Mesenteric fat pad (tissue), 1 donor: ENCODE data around the gene PDE6D. TPM values are rescaled to one million over a fixed set of nuclear protein-coding genes. Genes with fewer than 3 reads are reported as not detected.

Experiments
- DNase-seq: peaks from one replicate; pipeline ENCODE4 v3.0.0-alpha.2; 2020; ENCODE audit warnings: low spot score
- long read RNA-seq: library from polyadenylated mRNA; unstranded; transcript quantifications from one replicate; pipeline ENCODE4 v2.0.0, GENCODE V29; 2020
- total RNA-seq: library from RNA; stranded (reverse); fragmentation: NEBNext Ultra II Directional; extraction: Animal tissue kit (Norgen Biotek cat#: 25700); gene quantifications from one replicate; pipeline ENCODE4 v1.2.1, GENCODE V29; 2021
- donor health status: DM: yes; HTN: yes; CAD: no.

PDE6D gene
- 21.8 TPM for total RNA-seq
- long read RNA-seq, transcript PDE6D-201 (5 exons, 1,175 nt): major isoform, 25 of 29 reads
- long read RNA-seq, partial matches to known transcripts: 2 of 29 reads
- long read RNA-seq, other reads (novel, unspliced or antisense): 1 of 29 reads

DNA sequence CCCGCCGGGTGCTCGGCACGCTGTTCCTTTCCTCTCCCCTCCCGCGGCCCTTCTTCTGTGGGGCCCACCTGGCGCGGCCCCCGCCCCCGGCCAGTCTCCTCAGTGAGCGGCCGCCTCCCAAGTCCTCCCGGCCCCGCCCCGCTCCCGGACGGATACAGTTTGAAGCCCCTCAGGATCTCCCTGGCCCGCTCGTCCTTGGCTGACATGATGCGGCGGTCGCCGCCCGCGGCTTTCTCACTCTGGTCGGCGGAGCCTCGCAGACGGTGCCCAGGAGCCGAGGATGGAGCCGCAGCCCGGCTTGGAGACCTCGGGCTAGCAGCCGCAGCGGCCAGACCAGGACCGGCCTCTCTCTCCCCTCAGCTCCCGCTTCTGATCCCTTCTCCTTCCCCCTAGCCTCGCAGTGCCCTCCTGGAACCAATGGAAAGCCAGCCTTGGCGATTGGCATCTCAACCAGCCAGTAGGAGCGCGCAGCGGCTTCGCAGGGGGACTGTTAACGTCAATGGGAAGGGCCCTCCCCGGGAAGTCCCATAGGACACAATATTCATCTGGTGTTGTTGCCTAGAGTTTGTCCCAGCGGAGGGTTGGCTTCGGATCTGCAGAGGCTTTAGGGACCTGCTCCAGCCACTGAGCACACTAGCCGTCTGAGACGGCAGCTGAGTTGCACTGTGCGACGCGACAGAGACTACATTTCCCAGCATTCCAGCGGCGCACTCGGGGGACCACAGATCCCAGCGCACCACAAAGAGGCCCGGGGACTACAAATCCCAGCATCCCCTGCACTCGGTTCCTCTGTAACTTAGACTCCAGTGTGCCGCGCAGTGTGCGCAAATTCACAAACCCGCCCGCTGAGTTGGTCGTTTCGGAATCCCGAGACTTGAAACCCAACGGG lies at the start of gene PDE6D:
Gene PDE6D, minus strand, starts transcription at position 374 of the 889 bp plus-strand sequence. Its CDS starts 168 bp downstream, at position 206.
- peak; percentile 97 for DNase-seq

DNA sequence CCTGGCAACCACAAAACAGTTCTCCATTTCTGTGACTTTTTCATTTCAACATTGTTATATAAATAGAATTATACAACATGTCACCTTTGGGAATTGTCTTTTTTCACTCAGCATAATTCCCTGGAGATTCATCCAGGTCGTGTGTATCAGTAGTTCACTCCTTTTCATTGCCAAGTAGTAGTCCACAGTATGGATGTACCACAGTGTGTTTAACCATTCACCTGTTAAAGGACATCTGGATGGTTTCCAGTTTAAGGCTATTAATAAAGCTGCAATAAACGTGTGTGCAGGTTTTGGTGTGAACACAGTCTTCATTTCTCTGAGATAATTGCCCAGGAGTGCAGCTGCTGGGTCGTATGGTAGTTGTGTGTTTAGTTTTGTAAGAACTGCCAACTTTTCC lies 40.8 kb upstream of the PDE6D start:
- DNase-seq: no peak

DNA sequence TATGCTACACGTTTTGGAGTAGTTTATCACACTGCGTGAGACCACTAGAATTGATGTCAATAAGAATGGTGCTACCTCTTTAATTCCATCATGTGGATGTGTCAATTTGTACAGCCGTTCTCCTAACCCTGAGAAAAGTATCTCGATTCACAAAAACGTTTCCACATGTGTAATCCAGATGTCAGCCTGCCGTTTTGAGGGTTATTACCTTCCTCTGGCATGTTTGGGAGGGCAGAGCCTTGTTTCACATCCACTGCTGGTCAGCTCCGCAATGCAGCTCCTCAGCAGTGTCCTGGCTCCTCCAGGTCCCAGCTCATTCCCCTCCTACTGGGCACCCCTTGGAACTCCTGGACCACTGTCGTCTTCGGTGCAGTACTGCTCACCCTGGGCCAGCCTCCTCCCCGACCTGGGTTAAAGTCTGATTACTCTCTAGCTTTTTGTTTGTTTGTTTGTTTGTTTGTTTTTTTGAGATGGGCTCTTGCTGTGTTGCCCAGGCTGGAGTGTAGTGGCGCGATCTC lies 39.8 kb upstream of the PDE6D start:
- DNase-seq: no peak

DNA sequence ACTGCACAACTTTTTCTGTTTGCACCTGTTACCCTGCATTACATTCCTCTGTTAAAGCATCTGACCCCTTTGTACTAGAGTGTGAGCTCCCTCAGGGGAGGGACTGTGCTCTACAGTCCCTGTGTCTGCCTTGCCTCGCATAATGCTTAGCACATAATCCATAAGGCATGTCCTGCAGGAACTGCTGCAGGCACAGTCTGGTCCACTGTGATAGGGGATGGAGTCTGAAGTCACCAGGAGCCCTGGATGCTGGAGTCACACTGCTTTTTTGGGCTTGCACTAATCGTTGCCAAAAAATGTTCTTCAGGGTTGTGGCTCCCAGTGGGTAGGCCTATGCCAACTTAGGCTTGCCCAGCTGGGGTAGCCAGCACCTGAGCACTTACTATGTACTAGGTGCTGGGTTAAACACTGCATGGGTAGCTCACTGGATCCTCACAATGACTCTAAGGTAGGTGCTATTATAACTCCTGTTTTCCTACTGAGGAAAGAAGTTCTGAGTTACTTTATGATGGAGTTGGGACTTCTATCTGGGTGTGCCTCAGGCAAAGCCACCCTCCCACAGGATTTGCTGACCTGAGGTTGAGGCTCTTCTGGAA lies 38.5 kb upstream of the PDE6D start:
- DNase-seq: no peak

DNA sequence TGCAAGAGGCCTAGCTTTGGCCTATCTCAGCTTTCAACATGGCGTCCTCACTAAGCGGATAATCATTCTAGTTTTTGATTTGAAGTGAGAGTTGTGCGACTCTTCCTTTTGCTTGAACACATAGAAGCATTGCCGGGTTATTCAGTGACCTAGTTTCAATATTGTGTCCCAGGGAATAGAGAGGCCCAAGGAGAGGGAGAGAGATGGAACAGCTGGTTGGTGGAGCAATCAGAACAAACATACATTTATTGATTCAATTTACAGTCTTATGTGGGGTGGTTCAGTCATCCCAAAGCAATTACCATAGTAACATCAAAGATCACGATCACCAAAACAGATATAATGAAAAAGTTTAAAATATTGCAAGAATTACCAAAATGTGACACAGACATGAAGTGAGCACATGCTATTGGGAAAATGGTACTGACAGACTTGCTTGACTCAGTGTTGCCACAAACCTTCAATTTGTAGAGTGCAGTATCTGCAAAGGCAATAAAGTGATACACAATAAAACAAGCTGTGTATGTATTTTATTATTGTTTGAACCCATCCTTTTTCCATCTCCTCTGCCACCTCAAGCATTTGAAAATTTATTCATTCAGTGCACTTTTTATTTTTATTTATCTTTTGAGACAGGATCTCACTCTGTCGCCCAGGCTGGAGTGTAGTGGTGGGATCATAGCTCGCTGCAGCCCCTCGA lies 35.4 kb upstream of the PDE6D start:
- no peak for DNase-seq

DNA sequence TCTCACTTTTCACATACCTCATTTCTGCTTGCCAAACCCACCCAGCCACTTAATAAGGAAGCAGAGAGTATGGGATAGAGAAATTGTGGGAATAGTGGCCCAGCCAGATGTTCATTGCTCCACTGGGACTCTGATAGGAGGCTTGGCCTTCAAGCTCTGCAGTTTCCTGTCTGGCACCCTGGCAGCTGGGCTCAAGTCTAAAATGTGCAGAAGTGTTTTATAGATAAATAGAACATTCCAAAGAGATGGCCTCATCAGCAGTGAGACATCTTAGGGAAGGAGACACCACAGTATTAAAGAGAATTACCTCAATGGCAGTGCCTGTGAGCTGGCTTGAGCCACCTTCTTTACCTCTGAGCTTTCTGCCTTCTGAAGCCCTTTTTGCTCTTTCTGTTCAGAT lies 29.8 kb upstream of the PDE6D start:
- no peak for DNase-seq

DNA sequence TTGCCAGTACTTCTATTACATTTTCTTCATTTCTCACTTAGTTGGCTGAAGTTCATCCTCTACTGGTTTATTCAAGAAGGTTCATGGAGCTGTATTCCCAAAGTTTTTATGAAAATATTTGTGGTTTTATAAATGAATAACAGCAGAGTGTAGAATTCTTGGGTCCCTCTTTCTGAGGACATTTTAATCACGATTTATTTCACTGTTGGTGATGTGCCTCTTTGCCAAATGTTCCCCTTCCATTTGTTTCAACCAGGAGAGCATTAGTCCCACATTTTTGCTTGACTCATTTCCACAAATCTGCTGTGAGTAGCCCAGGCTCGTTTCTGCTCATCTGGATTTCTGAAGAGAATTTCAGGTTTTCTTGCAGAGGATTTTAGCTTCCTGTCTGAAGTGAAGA lies 25.9 kb upstream of the PDE6D start:
- DNase-seq: no peak

DNA sequence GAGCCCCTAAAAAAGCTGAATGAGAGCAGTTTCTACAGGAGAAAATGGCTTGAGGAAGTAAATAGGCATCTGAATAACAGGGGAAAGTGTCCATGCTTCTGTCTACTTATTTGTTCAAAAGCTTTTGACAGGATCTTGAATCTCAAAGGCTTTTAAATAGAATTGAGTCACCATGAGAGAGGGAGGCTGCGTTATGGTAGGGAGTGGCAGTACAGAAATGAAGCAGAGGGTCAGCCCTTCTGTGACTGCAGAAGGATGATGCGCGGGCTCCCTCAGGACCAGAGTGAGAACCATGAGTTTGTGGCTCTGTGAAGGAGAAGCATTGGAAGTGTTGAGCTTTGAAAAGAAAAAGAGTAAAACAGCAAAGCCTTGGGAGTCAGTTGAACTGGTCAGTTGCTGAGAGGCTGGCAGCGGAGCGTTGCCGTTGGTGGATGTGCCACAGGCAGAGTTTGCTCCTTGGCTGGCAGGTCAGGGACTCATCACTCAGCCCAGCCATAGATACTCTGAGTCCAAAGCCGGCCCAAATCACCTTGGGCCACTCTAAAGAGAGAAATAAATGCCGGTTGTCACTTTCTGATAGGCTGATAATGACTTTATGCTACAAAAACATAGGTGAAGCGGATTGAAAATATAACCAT lies 22.5 kb upstream of the PDE6D start:
- DNase-seq: no peak

DNA sequence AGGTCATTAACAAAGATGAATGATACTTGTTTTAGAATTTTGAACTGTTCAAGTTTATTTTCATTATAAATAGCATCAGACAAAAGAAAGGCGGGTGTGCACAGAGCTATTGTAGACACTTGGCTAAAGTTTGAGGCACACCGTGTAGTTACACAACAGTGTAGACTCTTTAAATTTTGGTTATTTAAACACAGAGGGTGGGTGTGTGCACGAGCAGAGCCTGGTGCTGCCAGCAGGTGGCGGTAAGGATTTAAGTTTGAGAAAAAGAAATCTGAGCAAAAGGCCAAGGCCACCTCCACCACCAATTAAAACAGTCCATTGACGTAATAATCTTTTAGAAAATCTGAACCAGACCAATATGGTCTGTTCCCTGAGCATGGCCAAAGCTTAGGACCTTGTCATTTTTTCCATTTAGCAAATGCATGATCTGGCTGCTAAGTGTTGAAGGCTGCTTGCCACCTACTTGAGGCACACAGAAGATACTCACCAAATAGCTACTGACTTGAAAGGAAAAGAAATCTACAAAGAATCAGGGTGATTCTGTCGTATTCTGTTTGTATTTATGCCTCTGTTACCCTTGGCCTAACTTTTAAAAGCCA lies 19.5 kb upstream of the PDE6D start:
- DNase-seq: no peak

DNA sequence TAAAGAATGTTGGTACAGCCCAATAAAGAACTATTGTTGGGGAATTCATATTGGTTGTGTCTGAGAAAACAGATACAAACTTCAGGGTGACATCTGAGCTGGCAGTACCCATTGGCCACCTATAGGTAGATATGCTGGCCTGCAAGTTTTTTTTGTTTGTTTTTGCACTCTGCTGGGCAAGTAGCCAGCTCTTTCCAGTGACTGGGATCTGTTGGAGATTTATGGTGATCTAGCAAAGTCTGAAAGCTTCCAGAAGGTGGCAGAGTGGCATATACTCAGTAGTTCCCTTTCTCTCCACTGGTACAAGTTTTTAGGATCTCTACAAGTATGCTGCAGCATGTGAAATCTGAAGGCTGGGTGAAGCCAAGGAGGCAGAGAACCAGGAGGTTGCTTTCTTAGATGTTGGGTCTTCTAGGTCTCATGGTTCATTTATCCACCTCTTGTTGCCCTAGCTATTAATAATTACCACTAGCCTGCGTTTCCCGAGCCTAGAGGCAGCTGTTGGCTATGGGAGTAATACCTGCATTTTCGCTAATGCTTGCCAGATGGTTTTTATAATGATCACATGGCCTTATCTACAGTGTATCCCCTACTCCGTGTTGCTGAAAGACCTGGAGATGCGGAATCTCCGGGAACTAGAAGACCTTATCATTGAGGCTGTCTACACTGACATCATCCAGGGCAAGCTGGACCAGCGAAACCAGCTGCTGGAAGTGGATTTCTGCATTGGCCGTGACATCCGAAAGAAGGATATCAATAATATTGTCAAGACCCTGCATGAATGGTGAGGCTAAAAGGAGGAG lies 14.6 kb upstream of the PDE6D start:
- no peak for DNase-seq

DNA sequence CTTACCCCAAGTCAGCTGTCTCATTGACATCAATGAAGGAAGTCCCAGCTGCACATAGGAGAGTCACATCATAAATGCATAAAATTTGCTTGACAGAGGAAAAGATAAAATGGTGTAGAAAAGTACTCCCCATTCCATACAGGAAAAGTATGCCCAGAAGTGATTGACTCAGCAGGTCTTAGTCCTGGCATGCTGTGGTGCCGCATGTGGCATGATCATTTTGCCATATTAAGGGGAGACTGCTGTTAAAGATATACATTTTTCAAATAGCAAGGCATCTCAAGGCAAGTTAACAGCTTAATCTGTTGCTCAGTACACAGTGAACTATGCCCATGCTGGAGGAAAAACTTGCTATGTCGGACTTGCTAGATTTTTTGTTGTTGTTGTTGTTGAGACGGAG lies 13.3 kb upstream of the PDE6D start:
- DNase-seq: no peak

DNA sequence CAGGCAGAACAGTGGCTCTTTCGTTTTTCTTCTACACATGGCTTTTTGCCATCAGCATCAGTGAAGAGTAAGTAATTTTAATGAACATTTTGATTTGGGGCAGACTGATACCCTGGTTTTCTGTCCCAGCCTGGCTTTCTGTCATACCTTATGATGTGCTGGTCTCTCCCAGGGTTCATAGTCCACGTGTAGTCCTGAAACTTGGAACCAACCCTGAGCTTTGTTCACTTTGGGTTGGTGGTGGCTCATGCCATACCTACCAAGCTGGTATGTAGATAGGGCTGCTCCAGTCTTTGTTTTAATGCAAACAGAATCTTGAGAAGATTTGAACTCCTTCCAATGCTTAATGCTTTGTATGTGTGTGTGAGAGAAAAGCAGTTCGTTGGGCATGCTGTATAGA lies 10.0 kb upstream of the PDE6D start:
- DNase-seq: no peak

DNA sequence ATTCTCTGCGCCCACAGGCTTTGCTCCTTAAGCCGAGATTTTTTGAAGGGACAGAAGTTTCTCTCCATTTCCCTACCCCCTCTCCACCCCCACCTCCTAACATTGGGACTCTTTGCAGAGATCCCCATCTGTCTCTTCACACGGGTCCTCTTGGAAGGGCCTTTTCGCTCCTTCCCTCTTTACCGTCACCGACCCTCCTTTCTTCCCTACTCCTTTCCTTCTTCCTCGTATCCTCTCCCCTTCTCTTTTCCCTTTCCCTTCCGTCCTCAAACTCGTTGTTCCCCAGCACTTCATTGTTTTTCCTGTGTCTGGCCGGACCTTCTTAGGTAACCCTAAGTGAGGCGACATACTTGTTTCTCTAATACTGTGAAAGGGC lies 5.8 kb upstream of the PDE6D start:
- DNase-seq: no peak

DNA sequence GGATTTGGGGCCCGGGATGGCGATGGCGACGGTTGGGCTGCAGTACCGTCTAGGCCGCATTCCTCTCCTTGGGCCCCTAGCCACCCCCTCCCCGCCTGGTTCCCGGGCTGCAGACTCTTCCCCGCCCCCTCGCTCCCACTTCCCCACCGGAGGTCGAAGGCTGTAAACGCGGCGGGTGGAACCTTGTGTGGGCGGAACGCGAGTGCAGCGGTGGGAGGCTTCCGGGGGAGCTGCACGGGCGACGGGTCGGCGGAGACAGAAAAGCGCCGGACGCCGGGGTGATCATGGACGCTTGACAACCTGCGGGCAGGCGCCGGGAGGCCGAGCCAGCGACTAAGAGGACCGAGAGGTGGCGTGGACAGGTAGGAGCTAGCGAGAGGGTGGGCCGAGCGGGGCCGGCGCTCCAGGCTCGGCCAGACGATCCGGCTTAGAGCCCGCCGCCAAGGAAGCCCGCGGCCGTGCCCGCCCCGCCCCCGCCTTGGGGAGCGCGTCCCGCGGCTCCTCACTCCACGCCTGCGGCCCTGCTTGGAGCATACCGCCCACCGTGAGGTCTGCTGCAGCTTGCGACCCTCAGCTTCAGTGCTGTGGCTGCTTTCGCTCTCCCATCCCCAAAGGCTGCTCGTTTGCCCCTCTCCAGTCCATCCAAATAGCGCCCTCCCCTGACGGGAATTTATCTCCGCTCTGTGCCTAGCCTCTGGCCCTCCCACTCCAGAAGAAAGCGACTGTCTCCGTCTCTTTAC lies 5.3 kb upstream of the PDE6D start, which contains the start of gene COPS7B:
Gene COPS7B, plus strand, starts transcription at position 269 of the 740 bp plus-strand sequence. CDS start 2,126 bp downstream, outside the sequence.
- peak; percentile 93 for DNase-seq

DNA sequence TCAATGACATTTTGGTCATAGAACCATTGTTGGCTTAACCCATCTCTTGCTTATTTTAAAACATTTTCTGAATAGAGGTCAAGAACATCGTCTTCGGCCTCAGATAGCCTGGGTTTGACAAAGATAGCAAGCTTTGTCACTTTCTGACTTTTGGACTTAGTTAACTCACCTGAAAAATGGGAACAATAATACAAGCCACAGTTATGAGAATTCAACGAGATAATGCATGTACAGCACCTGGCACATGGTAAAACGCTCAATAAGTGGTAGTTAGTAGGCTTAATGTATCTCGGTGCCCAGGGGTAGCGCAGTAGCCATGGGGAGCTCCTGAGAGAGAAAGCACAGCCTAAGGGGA lies 4.7 kb upstream of the PDE6D start:
- DNase-seq: no peak

DNA sequence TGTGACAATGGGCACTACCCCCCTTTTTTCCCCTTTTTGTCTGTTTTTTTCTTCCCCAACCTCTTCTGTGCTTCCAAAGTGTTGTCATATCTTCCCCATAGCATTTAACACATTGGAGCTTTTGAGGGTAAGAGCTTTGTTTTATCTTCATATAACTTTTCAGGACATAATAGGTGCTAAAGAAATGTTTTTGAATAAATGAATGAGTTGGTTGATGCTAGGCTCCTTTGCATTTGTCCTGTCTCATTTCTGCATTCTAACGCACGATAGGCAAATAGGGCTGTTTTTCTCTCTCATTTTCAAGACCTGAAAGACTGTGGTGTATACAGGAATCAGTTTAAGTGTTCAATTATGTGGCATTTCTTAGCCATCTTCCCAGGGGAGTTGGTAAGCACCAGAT lies 4.3 kb upstream of the PDE6D start:
- no peak for DNase-seq

DNA sequence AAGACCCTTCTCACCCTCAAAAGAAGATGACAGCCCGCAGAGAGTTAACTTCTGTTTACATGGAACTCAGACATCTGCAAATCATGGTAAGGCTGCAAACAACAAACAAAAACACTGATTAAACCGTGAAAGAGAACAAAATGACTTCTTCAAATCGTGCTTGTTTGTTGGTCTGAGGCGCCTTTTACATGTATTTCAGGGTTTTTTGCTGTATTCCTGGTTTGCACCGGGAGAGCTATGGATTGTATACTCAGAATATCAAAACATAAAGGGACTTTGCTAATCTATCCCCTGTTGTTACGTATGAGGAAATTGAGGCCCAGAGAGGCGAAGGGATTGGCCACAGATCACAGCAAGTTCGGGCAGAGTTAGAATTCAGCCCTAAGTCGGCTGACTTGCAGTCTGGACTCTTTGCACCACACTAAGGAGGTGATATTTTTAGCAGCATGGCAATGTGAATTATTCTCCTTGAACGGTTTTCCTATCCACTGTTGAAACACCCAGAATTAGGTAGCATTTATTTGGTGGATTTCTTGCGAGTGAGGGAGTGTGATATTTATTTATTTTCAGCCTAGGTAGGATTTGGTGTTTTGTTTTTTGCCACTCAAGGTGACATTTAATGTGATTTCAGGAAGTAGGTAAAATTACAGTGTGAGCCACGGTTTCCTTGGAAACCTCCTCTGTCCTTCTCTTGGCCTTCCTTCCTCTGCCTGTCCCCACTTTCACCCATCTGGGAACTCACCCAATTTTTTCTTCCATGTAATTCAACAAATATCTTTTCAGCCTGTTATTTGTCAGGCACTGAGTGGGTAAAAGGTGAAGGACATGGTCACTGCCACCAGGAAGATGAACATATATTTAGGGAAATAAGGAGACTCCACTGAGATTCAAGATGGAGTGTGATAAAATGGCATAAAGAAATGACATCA lies 980 bp upstream of the PDE6D start:
- DNase-seq: no peak
